GM23338 (cell line): ENCODE results near the gene C16orf90. TPM values are rescaled to one million over a fixed set of nuclear protein-coding genes. Genes with fewer than 3 reads are reported as not detected.

ENCODE experiments used
- ATAC-seq: fragments of 200-7000 bp; cut with Tn5 transposase; 3 replicates; pipeline ENCODE4 v1.9.1; 2020
- DNase-seq: peaks from one replicate; pipeline ENCODE4 v3.0.0-alpha.2; 2015; ENCODE audit warnings: low spot score
- H2AFZ ChIP-seq: fragments of 200-600 bp; sonication (generic); 2 replicates; pipeline ENCODE4 v1.8.0; 2016; ENCODE audit warnings: antibody characterized with exemption, mild to moderate bottlenecking, moderate library complexity
- H3F3A ChIP-seq: fragments of 200-600 bp; sonication (generic); replicated peaks from 2 replicates; pipeline ENCODE4 v1.8.0; 2017; ENCODE audit warnings: antibody characterized with exemption, mixed run types, low read depth
- H3K27ac ChIP-seq: fragments of 200-600 bp; sonication (generic); 2 replicates; pipeline ENCODE4 v1.6.1; 2016; ENCODE audit warnings: low read depth
- H3K27me3 ChIP-seq: fragments of 200-600 bp; sonication (generic); 2 replicates; pipeline ENCODE4 v1.8.0; 2016; ENCODE audit warnings: mild to moderate bottlenecking, mixed run types, moderate library complexity; ENCODE audit not compliant: insufficient read depth
- H3K36me3 ChIP-seq: fragments of 200-600 bp; sonication (generic); 2 replicates; pipeline ENCODE4 v1.8.0; 2016; ENCODE audit warnings: mild to moderate bottlenecking; ENCODE audit not compliant: insufficient read depth
- H3K4me1 ChIP-seq: fragments of 200-600 bp; sonication (generic); 2 replicates; pipeline ENCODE4 v1.8.0; 2016; ENCODE audit warnings: mild to moderate bottlenecking, moderate library complexity; ENCODE audit not compliant: insufficient read depth
- H3K4me2 ChIP-seq: fragments of 200-600 bp; sonication (generic); 2 replicates; pipeline ENCODE4 v1.7.1; 2017; ENCODE audit warnings: mixed run types
- H3K4me3 ChIP-seq: fragments of 200-600 bp; sonication (generic); 2 replicates; pipeline ENCODE4 v1.6.1; 2016; ENCODE audit warnings: mixed run types
- H3K79me2 ChIP-seq: fragments of 200-600 bp; sonication (generic); replicated peaks from 2 replicates; pipeline ENCODE4 v1.8.0; 2017; ENCODE audit warnings: mild to moderate bottlenecking; ENCODE audit not compliant: insufficient read depth
- H3K9me2 ChIP-seq: fragments of 200-600 bp; sonication (generic); 2 replicates; pipeline ENCODE4 v1.8.0; 2017; ENCODE audit not compliant: insufficient read depth
- H4K20me1 ChIP-seq: fragments of 200-600 bp; sonication (generic); replicated peaks from 2 replicates; pipeline ENCODE4 v1.8.0; 2017; ENCODE audit warnings: mild to moderate bottlenecking; ENCODE audit not compliant: insufficient read depth
- H3K27ac Mint-ChIP-seq: 2 replicates; pipeline ENCODE4 v1.8.0; 2020; ENCODE audit warnings: inconsistent platforms, mild to moderate bottlenecking, moderate library complexity, mixed read lengths
- H3K27me3 Mint-ChIP-seq: 3 replicates; pipeline ENCODE4 v1.8.0; 2022; ENCODE audit warnings: low read depth, mild to moderate bottlenecking, moderate library complexity, mixed read lengths, inconsistent platforms; ENCODE audit not compliant: insufficient read depth, poor library complexity
- H3K36me3 Mint-ChIP-seq: 3 replicates; pipeline ENCODE4 v1.8.0; 2021; ENCODE audit warnings: low read depth, mild to moderate bottlenecking, inconsistent platforms, moderate library complexity, mixed read lengths
- H3K4me1 Mint-ChIP-seq: 3 replicates; pipeline ENCODE4 v1.8.0; 2020; ENCODE audit warnings: mild to moderate bottlenecking, inconsistent platforms, mixed read lengths
- H3K4me3 Mint-ChIP-seq: 3 replicates; pipeline ENCODE4 v1.8.0; 2021; ENCODE audit warnings: moderate library complexity, mild to moderate bottlenecking, inconsistent platforms, mixed read lengths
- H3K9me3 Mint-ChIP-seq: 3 replicates; pipeline ENCODE4 v1.8.0; 2020; ENCODE audit warnings: moderate library complexity, mild to moderate bottlenecking, inconsistent platforms, mixed read lengths
- CREB1 ChIP-seq: fragments of 250-450 bp; sonication (Bioruptor Pico); IDR thresholded peaks from 2 replicates; pipeline ENCODE4 v1.5.0; 2020; ENCODE audit warnings: low read depth, mild to moderate bottlenecking, moderate library complexity
- CTCF ChIP-seq, 2 experiments: fragments of 200-600 bp in 1 of 2; sonication (generic) in 1 of 2; conservative IDR thresholded peaks; 2 replicates each; pipeline versions ENCODE4 v1.5.1 to v1.6.1; 2016 to 2017; ENCODE audit warnings: antibody characterized with exemption in 2 of 2, low read depth in 2 of 2, mild to moderate bottlenecking in 2 of 2, moderate library complexity in 1 of 2
- ETS1 ChIP-seq: IDR thresholded peaks from 2 replicates; pipeline ENCODE4 v1.6.1; 2016; ENCODE audit warnings: antibody characterized with exemption
- EZH2 ChIP-seq: fragments of 200-600 bp; sonication (generic); IDR thresholded peaks from one replicate; pipeline ENCODE4 v1.8.0; 2017; ENCODE audit warnings: antibody characterized with exemption, mild to moderate bottlenecking, low read depth; ENCODE audit not compliant: unreplicated experiment
- EZH2phosphoT487 ChIP-seq: fragments of 200-600 bp; sonication (generic); IDR thresholded peaks from one replicate; pipeline ENCODE4 v1.8.1; 2018; ENCODE audit warnings: antibody characterized with exemption; ENCODE audit not compliant: unreplicated experiment
- JUNB ChIP-seq: IDR thresholded peaks from one replicate; pipeline ENCODE4 v1.6.1; 2016; ENCODE audit warnings: antibody characterized with exemption; ENCODE audit not compliant: unreplicated experiment
- NANOG ChIP-seq: IDR thresholded peaks from 2 replicates; pipeline ENCODE4 v1.6.1; 2016; ENCODE audit warnings: antibody characterized with exemption, borderline replicate concordance
- POLR2AphosphoS5 ChIP-seq: IDR thresholded peaks from 2 replicates; pipeline ENCODE4 v1.6.1; 2016; ENCODE audit warnings: antibody characterized with exemption, low read depth
- REST ChIP-seq: IDR thresholded peaks from one replicate; pipeline ENCODE4 v1.6.1; 2018; ENCODE audit warnings: antibody characterized with exemption; ENCODE audit not compliant: unreplicated experiment
- STAT1 ChIP-seq: IDR thresholded peaks from one replicate; pipeline ENCODE4 v1.6.1; 2016; ENCODE audit warnings: antibody characterized with exemption; ENCODE audit not compliant: unreplicated experiment
- ZNF114 ChIP-seq: fragments of 250-450 bp; sonication (Bioruptor Pico); IDR thresholded peaks from 2 replicates; pipeline ENCODE4 v1.5.0; 2020; ENCODE audit warnings: mild to moderate bottlenecking, moderate library complexity
- ZNF331 ChIP-seq: fragments of 250-450 bp; sonication (Bioruptor Pico); IDR thresholded peaks from 2 replicates; pipeline ENCODE4 v1.5.0; 2020; ENCODE audit warnings: low read depth, mild to moderate bottlenecking, moderate library complexity
- ZNF462 ChIP-seq: fragments of 250-450 bp; sonication (Bioruptor Pico); IDR thresholded peaks from 2 replicates; pipeline ENCODE4 v1.5.0; 2020; ENCODE audit warnings: mild to moderate bottlenecking, moderate library complexity
- polyA plus RNA-seq: library from polyadenylated mRNA; unstranded; fragments of >200 nt; fragmentation: Nextera tagmentation; extraction: Ambion mirVana; gene quantifications from 2 replicates; pipeline ENCODE4 v1.2.1, GENCODE V29; 2016
- total RNA-seq: library from RNA; depleted of rRNA; stranded (reverse); fragments of >200 nt; shearing (Covaris generic); gene quantifications from 2 replicates; pipeline ENCODE4 v1.2.3, GENCODE V29; 2014

C16orf90 gene
- total and polyA plus RNA-seq, 2 experiments from 2014 or later, result not detected

- Histone ChIP-seq H4K20me1 (no peaks in the 10 kb centered on the region; the same call in 1 of the 2 replicates), H3K9me2 (no peaks in the 10 kb centered on the region), H3K4me2 (no peak overlapping the region), H3F3A (no peaks in the 10 kb centered on the region), H3K27ac (no peak overlapping the region), H3K4me1 (no peaks in the 10 kb centered on the region), H3K4me3 (no peak overlapping the region), H3K79me2 (no peaks in the 10 kb centered on the region), H2AFZ (no peak overlapping the region), H3K36me3 (peaks cover 12% of the 10 kb centered on the region; the same call in 1 of the 2 replicates), H3K27me3 (no peaks in the 10 kb centered on the region)
- no peaks in the 10 kb centered on the region for H3K9me3 Mint-ChIP-seq
- no peaks in the 10 kb centered on the region for H3K4me1 Mint-ChIP-seq
- no peak for ATAC-seq
- H3K4me3 Mint-ChIP-seq, result no peak overlapping the region
- peaks cover 6% of the 10 kb centered on the region for H3K27me3 Mint-ChIP-seq
- DNase-seq, result no peak
- H3K27ac Mint-ChIP-seq, result no peak overlapping the region
- TF ChIP-seq ZNF331 (CRISPR knock-in tag) (no peak), CTCF (conservative IDR thresholded peaks at IDR 0.05; ENCODE audit: low read depth in 2 of 2) (no peak), STAT1 (no peak), ETS1 (no peak), CREB1 (CRISPR knock-in tag) (no peak), JUNB (no peak), EZH2 (no peak), ZNF462 (no peak), EZH2phosphoT487 (no peak), POLR2AphosphoS5 (no peak), NANOG (no peak), REST (no peak), ZNF114 (CRISPR knock-in tag) (no peak)
- H3K36me3 Mint-ChIP-seq, result peaks cover 25% of the 10 kb centered on the region
These were observed 25.1 kb upstream of the C16orf90 start for GRCh38 chr16:3520413-3520812.
